ENCODE measurements around the gene CTTN.

Gene CTTN

DNA sequence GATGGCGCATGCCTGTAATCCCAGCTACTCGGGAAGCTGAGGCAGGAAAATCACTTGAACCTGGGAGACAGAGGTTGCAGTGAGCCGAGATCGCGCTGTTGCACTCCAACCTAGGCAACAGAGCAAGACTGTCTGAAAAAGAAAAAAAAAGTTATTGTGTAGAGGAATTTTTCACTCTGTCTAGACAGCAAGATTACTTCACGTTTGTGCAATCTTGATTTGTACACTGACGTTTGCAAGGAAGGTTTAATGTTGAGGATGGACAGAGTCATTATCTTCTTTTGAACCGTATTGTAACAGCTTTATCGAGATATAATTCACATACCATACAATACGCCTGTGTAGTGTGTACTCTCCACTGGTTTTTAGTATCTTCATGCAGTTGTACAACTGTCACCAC, 3.7 kb downstream of the CTTN start:
- Histone ChIP-seq H3K4me3 (IDR thresholded peaks at IDR 0.05; ENCODE audit: insufficient read depth, low read depth, low read length) (no peak overlapping the region), H3K79me2 (ENCODE audit: insufficient read depth, low read depth) (no peaks in the 10 kb centered on the region), H3K4me2 (no peak overlapping the region), H4K20me1 (ENCODE audit: insufficient read depth) (no peaks in the 10 kb centered on the region), H3K36me3 (ENCODE audit: insufficient read depth) (no peaks in the 10 kb centered on the region), H3K9ac (no peak overlapping the region), H3K27me3 (ENCODE audit: insufficient read depth, low read depth) (no peaks in the 10 kb centered on the region), H3K27ac (no peak overlapping the region), H2AFZ (ENCODE audit: low read depth) (no peak overlapping the region), H3K4me1 (ENCODE audit: low read depth, poor library complexity, severe bottlenecking) (peaks cover 6% of the 10 kb centered on the region)
- TF ChIP-seq, protein P1, sequence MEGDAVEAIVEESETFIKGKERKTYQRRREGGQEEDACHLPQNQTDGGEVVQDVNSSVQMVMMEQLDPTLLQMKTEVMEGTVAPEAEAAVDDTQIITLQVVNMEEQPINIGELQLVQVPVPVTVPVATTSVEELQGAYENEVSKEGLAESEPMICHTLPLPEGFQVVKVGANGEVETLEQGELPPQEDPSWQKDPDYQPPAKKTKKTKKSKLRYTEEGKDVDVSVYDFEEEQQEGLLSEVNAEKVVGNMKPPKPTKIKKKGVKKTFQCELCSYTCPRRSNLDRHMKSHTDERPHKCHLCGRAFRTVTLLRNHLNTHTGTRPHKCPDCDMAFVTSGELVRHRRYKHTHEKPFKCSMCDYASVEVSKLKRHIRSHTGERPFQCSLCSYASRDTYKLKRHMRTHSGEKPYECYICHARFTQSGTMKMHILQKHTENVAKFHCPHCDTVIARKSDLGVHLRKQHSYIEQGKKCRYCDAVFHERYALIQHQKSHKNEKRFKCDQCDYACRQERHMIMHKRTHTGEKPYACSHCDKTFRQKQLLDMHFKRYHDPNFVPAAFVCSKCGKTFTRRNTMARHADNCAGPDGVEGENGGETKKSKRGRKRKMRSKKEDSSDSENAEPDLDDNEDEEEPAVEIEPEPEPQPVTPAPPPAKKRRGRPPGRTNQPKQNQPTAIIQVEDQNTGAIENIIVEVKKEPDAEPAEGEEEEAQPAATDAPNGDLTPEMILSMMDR (conservative IDR thresholded peaks at IDR 0.05; ENCODE audit: low read depth, low read length): no peak

GRCh38 chr11:70402685-70403084, 4.4 kb downstream of the CTTN start:
- Histone ChIP-seq H3K9ac (no peak overlapping the region), H3K36me3 (ENCODE audit: insufficient read depth) (no peaks in the 10 kb centered on the region), H4K20me1 (ENCODE audit: insufficient read depth) (no peaks in the 10 kb centered on the region), H3K4me1 (ENCODE audit: low read depth, poor library complexity, severe bottlenecking) (no peaks in the 10 kb centered on the region), H3K27ac (no peak overlapping the region), H2AFZ (ENCODE audit: low read depth) (no peak overlapping the region), H3K27me3 (ENCODE audit: insufficient read depth, low read depth) (no peaks in the 10 kb centered on the region), H3K4me3 (IDR thresholded peaks at IDR 0.05; ENCODE audit: insufficient read depth, low read depth, low read length) (no peak overlapping the region), H3K79me2 (ENCODE audit: insufficient read depth, low read depth) (no peaks in the 10 kb centered on the region), H3K4me2 (no peak overlapping the region)
- TF ChIP-seq, protein P1 (conservative IDR thresholded peaks at IDR 0.05; ENCODE audit: low read depth, low read length): no peak

DNA sequence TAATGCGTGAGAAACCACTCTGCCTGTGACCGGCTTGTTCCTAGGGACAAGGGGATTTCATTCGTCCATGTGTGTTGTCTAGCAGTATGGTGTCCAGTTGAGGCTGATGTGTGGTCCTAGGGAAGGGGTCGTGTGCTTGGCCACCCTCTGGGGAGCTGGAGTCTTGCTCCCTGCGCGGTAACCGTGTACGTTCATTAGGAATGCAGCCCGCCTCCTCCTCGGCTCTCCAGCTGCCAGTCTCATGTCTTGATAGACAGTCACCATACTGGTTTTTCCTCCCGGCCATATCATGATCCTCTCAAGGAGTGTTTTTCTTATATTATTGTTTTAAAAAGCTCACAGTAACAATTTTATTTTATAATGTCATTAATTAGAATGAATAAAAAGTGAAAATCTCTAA, 5.9 kb downstream of the CTTN start:
- Histone ChIP-seq H4K20me1 (ENCODE audit: insufficient read depth) (no peaks in the 10 kb centered on the region), H3K79me2 (ENCODE audit: insufficient read depth, low read depth) (no peaks in the 10 kb centered on the region), H3K9ac (no peak overlapping the region), H2AFZ (ENCODE audit: low read depth) (no peak overlapping the region), H3K36me3 (ENCODE audit: insufficient read depth) (no peaks in the 10 kb centered on the region), H3K4me2 (no peak overlapping the region), H3K27ac (no peak overlapping the region), H3K4me1 (ENCODE audit: low read depth, poor library complexity, severe bottlenecking) (no peaks in the 10 kb centered on the region), H3K4me3 (IDR thresholded peaks at IDR 0.05; ENCODE audit: insufficient read depth, low read depth, low read length) (no peak overlapping the region), H3K27me3 (ENCODE audit: insufficient read depth, low read depth) (no peaks in the 10 kb centered on the region)
- TF ChIP-seq, protein P1 (conservative IDR thresholded peaks at IDR 0.05; ENCODE audit: low read depth, low read length): no peak

DNA sequence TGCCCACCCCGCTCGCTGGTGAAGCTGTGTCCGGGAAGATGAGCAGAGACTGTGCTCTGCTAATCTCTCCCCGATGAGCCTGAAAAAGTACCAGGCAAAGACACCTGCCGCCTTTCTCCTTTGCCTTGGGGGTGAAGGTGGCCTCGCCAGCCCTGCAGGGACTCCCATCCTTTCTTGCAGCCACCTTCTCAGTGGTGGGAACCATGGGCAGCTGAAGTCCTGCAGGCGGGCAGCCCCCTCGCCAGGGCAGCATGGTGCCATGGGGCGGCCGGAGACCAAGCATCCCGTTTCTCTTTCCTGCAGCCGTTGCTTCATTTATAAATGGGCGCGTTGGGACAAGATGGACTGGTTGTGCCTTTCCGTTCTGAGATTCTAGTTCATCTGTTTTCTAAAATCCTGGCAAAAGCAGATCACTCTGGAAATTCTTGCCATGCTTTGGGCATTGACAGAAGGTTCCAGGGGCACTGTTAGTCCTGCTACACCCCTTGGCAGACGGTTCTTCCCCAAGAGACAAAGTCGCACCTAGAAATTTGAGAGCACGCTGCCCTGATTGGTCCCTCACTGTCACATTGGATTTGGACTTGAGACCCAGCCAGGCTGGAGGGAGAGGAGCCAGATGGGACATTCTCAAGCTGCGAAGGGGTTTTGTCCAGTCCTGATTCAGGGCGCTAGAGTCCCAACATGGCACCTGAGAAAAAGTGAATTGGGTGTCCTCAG, 7.5 kb downstream of the CTTN start:
- H4K20me1 ChIP-seq (ENCODE audit: insufficient read depth): no peaks in the 10 kb centered on the region
- H3K27me3 ChIP-seq (ENCODE audit: insufficient read depth, low read depth): no peaks in the 10 kb centered on the region
- no peaks in the 10 kb centered on the region for H3K79me2 ChIP-seq (ENCODE audit: insufficient read depth, low read depth)
- H3K9ac ChIP-seq: no peak overlapping the region
- H3K36me3 ChIP-seq (ENCODE audit: insufficient read depth): no peaks in the 10 kb centered on the region
- H2AFZ ChIP-seq (ENCODE audit: low read depth): no peak overlapping the region
- no peaks in the 10 kb centered on the region for H3K4me1 ChIP-seq (ENCODE audit: low read depth, poor library complexity, severe bottlenecking)
- no peak overlapping the region for H3K4me3 ChIP-seq (IDR thresholded peaks at IDR 0.05; ENCODE audit: insufficient read depth, low read depth, low read length)
- TF ChIP-seq, protein P1 (conservative IDR thresholded peaks at IDR 0.05; ENCODE audit: low read depth, low read length): no peak
- no peak overlapping the region for H3K27ac ChIP-seq
- no peak overlapping the region for H3K4me2 ChIP-seq
